Transverse colon (tissue), 4 donors: ENCODE measurements around the gene DNM1L.

Source experiments
- CTCF ChIP-seq, 5 experiments: fragments of 200-600 bp in 3 of 5; fragments of 450-650 bp in 2 of 5; sonication (generic) in 3 of 5; IDR thresholded peaks; 1 replicate in 2 of 5; 2 replicates in 3 of 5; pipeline ENCODE4 v1.5.1; 2016 to 2017; ENCODE audit warnings: antibody characterized with exemption in 5 of 5, inconsistent platforms in 3 of 5, mild to moderate bottlenecking in 2 of 5, moderate library complexity in 1 of 5
- EP300 ChIP-seq: sonication (generic); formaldehyde crosslinking; IDR thresholded peaks from one replicate; pipeline ENCODE4 v1.6.1; 2017; ENCODE audit warnings: antibody characterized with exemption, low read depth
- POLR2A ChIP-seq: fragments of 450-650 bp; IDR thresholded peaks from one replicate; pipeline ENCODE4 v1.6.1; 2016; ENCODE audit warnings: antibody characterized with exemption, mild to moderate bottlenecking, moderate library complexity
- POLR2AphosphoS5 ChIP-seq, 3 donors: sonication (generic); formaldehyde crosslinking; IDR thresholded peaks; one replicate each; pipeline ENCODE4 v1.6.1; 2016; ENCODE audit warnings: antibody characterized with exemption in 3 of 3

- TF ChIP-seq EP300 (no peak), POLR2A (no peak), CTCF (IDR thresholded peaks at IDR 0.05) (no peak), POLR2AphosphoS5 (IDR thresholded peaks at IDR 0.05) (no peak)
These were observed 13.9 kb downstream of the DNM1L start for GRCh38 chr12:32693036-32693435.
